GM12878 (cell line): ENCODE results near the gene SACS. TPM values are rescaled to one million over a fixed set of nuclear protein-coding genes. Genes with fewer than 3 reads are reported as not detected.
A peak's percentile ranks its signal among the peaks of the same experiment; 100 is the strongest.

Experiments
- ATAC-seq: fragments of 200-7000 bp; cut with Tn5 transposase; 3 replicates; pipeline ENCODE4 v1.9.1; 2020; ENCODE audit warnings: mild to moderate bottlenecking, moderate library complexity
- BruUV-seq: library from RNA; stranded (reverse); fragments of 400-500 nt; replicated peaks from 2 replicates; lab custom pipeline; 2021; lab: Mats Ljungman, UMichigan
- CTCF ChIA-PET: fragments of 300-600 bp; sonication (Branson Sonifier 250); formaldehyde crosslinking; extraction: SDS; loops from one replicate; lab custom pipeline; 2021; ENCODE audit warnings: inconsistent platforms; lab: Yijun Ruan, JAX
- POLR2A ChIA-PET: fragments of 350-600 bp; formaldehyde crosslinking; extraction: SDS; loops from one replicate; lab custom pipeline; 2021; ENCODE audit warnings: inconsistent platforms; lab: Charles Lee
- RAD21 ChIA-PET: fragments of 300-600 bp; sonication (Branson Sonifier 250); formaldehyde crosslinking; loops from one replicate; lab custom pipeline; 2023; ENCODE audit warnings: antibody characterized with exemption; ENCODE audit not compliant: unreplicated experiment; lab: Charles Lee
- SMC1A ChIA-PET: fragments of 300-600 bp; sonication (Branson Sonifier 250); formaldehyde crosslinking; loops from one replicate; lab custom pipeline; 2023; ENCODE audit not compliant: unreplicated experiment, uncharacterized antibody; lab: Charles Lee
- DNase-seq: peaks from one replicate; pipeline ENCODE4 v3.0.0-alpha.2; 2011; ENCODE audit warnings: low read depth, low spot score
- FAIRE-seq: peaks from 3 replicates; lab custom pipeline; 2011; peaks lifted over from hg19 to GRCh38; lab: Jason Lieb, UNC
- H2AFZ ChIP-seq: 2 replicates; pipeline ENCODE4 v1.6.0; 2011; ENCODE audit warnings: low read depth, low read length, control low read depth; ENCODE audit not compliant: control insufficient read depth
- H3K27ac ChIP-seq: 2 replicates; pipeline ENCODE4 v1.5.1; 2011; ENCODE audit warnings: control low read depth; ENCODE audit not compliant: control insufficient read depth, insufficient read depth
- H3K27me3 ChIP-seq, 2 experiments: replicated peaks in 1 of 2; 2 replicates each; pipeline versions ENCODE4 v1.6.0 to v1.6.1; 2011; ENCODE audit warnings: low read length in 1 of 2; ENCODE audit not compliant: control insufficient read depth in 2 of 2, insufficient read depth in 2 of 2
- H3K36me3 ChIP-seq, 2 experiments: 2 replicates each; pipeline ENCODE4 v1.5.1; 2011; ENCODE audit warnings: low read length in 1 of 2; ENCODE audit not compliant: control insufficient read depth in 2 of 2, insufficient read depth in 2 of 2
- H3K4me1 ChIP-seq: 2 replicates; pipeline ENCODE4 v1.6.1; 2011; ENCODE audit warnings: mild to moderate bottlenecking, low read length, moderate library complexity, mixed read lengths; ENCODE audit not compliant: control insufficient read depth, insufficient read depth
- H3K4me2 ChIP-seq: 2 replicates; pipeline ENCODE4 v1.6.0; 2011; ENCODE audit warnings: control low read depth; ENCODE audit not compliant: control insufficient read depth, insufficient read depth
- H3K4me3 ChIP-seq: fragments of 200-600 bp; sonication (generic); 2 replicates; pipeline ENCODE4 v1.5.1; 2016
- H3K79me2 ChIP-seq: 2 replicates; pipeline ENCODE4 v1.6.0; 2011; ENCODE audit warnings: low read length; ENCODE audit not compliant: control insufficient read depth, insufficient read depth
- H3K9ac ChIP-seq: 2 replicates; pipeline ENCODE4 v1.8.0; 2011; ENCODE audit warnings: low read length, control low read depth, mixed read lengths; ENCODE audit not compliant: control insufficient read depth, insufficient read depth
- H3K9me3 ChIP-seq: replicated peaks from 3 replicates; pipeline ENCODE4 v1.5.1; 2011; ENCODE audit warnings: mild to moderate bottlenecking, low read length; ENCODE audit not compliant: control insufficient read depth, insufficient read depth
- H4K20me1 ChIP-seq: 2 replicates; pipeline ENCODE4 v1.6.0; 2011; ENCODE audit not compliant: control insufficient read depth, insufficient read depth
- ATF7 ChIP-seq: fragments of 450-650 bp; IDR thresholded peaks from 2 replicates; pipeline ENCODE4 v1.6.1; 2016; ENCODE audit warnings: low read depth, mild to moderate bottlenecking
- BCLAF1 ChIP-seq: fragments of 450-650 bp; IDR thresholded peaks from 2 replicates; pipeline ENCODE4 v1.6.1; 2017; ENCODE audit warnings: antibody characterized with exemption, mild to moderate bottlenecking, moderate library complexity
- CBFB ChIP-seq: IDR thresholded peaks from 2 replicates; pipeline ENCODE4 v1.6.1; 2016; ENCODE audit warnings: antibody characterized with exemption, low read depth
- CBX3 ChIP-seq: fragments of 200-600 bp; sonication (generic); IDR thresholded peaks from 2 replicates; pipeline ENCODE4 v1.6.1; 2016; ENCODE audit warnings: low read depth, borderline replicate concordance
- EP300 ChIP-seq, 2 experiments: fragments of 150-350 bp in 1 of 2; IDR thresholded peaks; 2 replicates each; pipeline ENCODE4 v1.6.1; 2011 to 2012; ENCODE audit warnings: low read depth in 2 of 2, low read length in 2 of 2, borderline replicate concordance in 1 of 2, improper control_type of control experiment in 1 of 2, inconsistent platforms in 1 of 2; ENCODE audit not compliant: control insufficient read depth in 1 of 2
- FOXK2 ChIP-seq: fragments of 450-650 bp; IDR thresholded peaks from 2 replicates; pipeline ENCODE4 v1.6.1; 2017; ENCODE audit warnings: mild to moderate bottlenecking, moderate library complexity
- IRF3 ChIP-seq: fragments of 450-650 bp; IDR thresholded peaks from 2 replicates; pipeline ENCODE4 v1.6.1; 2014; ENCODE audit warnings: mild to moderate bottlenecking
- KLF5 ChIP-seq: fragments of 450-650 bp; IDR thresholded peaks from 2 replicates; pipeline ENCODE4 v1.6.1; 2014; ENCODE audit warnings: mild to moderate bottlenecking; ENCODE audit not compliant: partially characterized antibody
- NFXL1 ChIP-seq: fragments of 450-650 bp; IDR thresholded peaks from 2 replicates; pipeline ENCODE4 v1.6.1; 2017; ENCODE audit warnings: antibody characterized with exemption, mild to moderate bottlenecking, borderline replicate concordance
- NR2C1 ChIP-seq: fragments of 450-650 bp; IDR thresholded peaks from 2 replicates; pipeline ENCODE4 v1.6.1; 2017; ENCODE audit warnings: antibody characterized with exemption, mild to moderate bottlenecking, moderate library complexity
- POLR2A ChIP-seq: IDR thresholded peaks from 2 replicates; pipeline ENCODE4 v1.6.1; 2011; ENCODE audit warnings: low read depth, mild to moderate bottlenecking, low read length
- RCOR1 ChIP-seq: conservative IDR thresholded peaks from 2 replicates; pipeline ENCODE4 v1.6.1; 2012; ENCODE audit warnings: low read depth, low read length, improper control_type of control experiment
- SREBF1 ChIP-seq: IDR thresholded peaks from 2 replicates; pipeline ENCODE4 v1.6.1; 2012; ENCODE audit warnings: mild to moderate bottlenecking, low read length
- YBX1 ChIP-seq: fragments of 450-650 bp; IDR thresholded peaks from 2 replicates; pipeline ENCODE4 v1.6.1; 2016; ENCODE audit warnings: antibody characterized with exemption
- ZNF217 ChIP-seq: fragments of 450-650 bp; IDR thresholded peaks from 2 replicates; pipeline ENCODE4 v1.6.1; 2017; ENCODE audit warnings: antibody characterized with exemption, mild to moderate bottlenecking
- WGBS: methylation state at CpG from one replicate; pipeline ENCODE4 v1.1.6; 2016; ENCODE audit warnings: low lambda C conversion rate; ENCODE audit not compliant: insufficient replicate concordance, insufficient coverage; ENCODE audit errors: missing lambda C conversion rate; 5-methylcytosine and 5-hydroxymethylcytosine counted together
- in situ Hi-C: fragments of 300-500 bp; cut with MboI; formaldehyde crosslinking; loops from 9 replicates; pipeline ENCODE4 v1.14.3; 2018; ENCODE audit warnings: mixed read lengths
- intact Hi-C: fragments of 100-400 bp; cut with micrococcal nuclease; formaldehyde crosslinking; loops from one replicate; pipeline ENCODE4 v1.14.2; 2022; ENCODE audit not compliant: unreplicated experiment
- polyA plus RNA-seq, 11 experiments: library from polyadenylated mRNA; depleted of rRNA in 4 of 11; unstranded in 6 of 11; stranded (reverse) in 5 of 11; fragments of >200 nt; fragmentation: Nextera tagmentation in 4 of 11; fragmentation: Illumina TruSeq in 1 of 11; extraction: Ambion mirVana in 4 of 11; extraction: Trizol in 1 of 11; gene quantifications; 1 replicate in 1 of 11; 2 replicates in 10 of 11; pipeline versions ENCODE4 v1.2.1 to v1.2.3, GENCODE V29; 2011 to 2016; ENCODE audit warnings: inconsistent platforms in 2 of 11, missing spikeins in 2 of 11, low read depth in 1 of 11
- total RNA-seq, 4 experiments: library from RNA; depleted of rRNA in 3 of 4; stranded (reverse); fragments of >200 nt in 3 of 4; fragmentation: Illumina TruSeq in 1 of 4; extraction: Trizol in 1 of 4; gene quantifications; 2 replicates each; pipeline versions ENCODE4 v1.2.1 to v1.2.3, GENCODE V29; 2013 to 2021
- TF ChIP-seq, protein P1 (sequence below): fragments of 450-650 bp; IDR thresholded peaks from 2 replicates; pipeline ENCODE4 v1.6.1; 2017; ENCODE audit warnings: mild to moderate bottlenecking, low read depth, inconsistent platforms; ENCODE audit not compliant: poor library complexity, severe bottlenecking

SACS gene
- total and polyA plus RNA-seq, 10 of the 15 experiments (the other 5 are each of a cell fraction or from before 2014, with no cell fraction given): 9.9 to 74.9 (median 22.1) TPM

GRCh38 chr13:23322353-23323336 is 110.9 kb downstream of the SACS start:
- peak overlapping the region; percentile 26 for H3K27ac ChIP-seq
- peaks cover 26% of the 10 kb centered on the region for H3K4me1 ChIP-seq
- 85% methylated on average over 19 of the region's 19 CpGs for WGBS
- ChIA-PET SMC1A (interaction anchor here (0.6 to 1.6 kb wide), 9 partner anchors 10 to 567 kb away, joined by 3 to 7 read pairs (median 4); no protein-coding TSS in a partner anchor), RAD21 (interaction anchor here (1.1 to 2.5 kb wide), 8 partner anchors 23 to 528 kb away, joined by 3 to 14 read pairs (median 5); no protein-coding TSS in a partner anchor), POLR2A (interaction anchor here (1.1 to 1.3 kb wide), 2 partner anchors 19 to 52 kb away, joined by 3 to 4 read pairs; no protein-coding TSS in a partner anchor), CTCF (interaction anchor here (0.9 to 3.7 kb wide), 8 partner anchors 7 to 567 kb away, joined by 3 to 29 read pairs (median 4); no protein-coding TSS in a partner anchor)
- H2AFZ ChIP-seq: peak overlapping the region; percentile 78
- no TSS peak for BruUV-seq
- no peaks in the 10 kb centered on the region for H3K79me2 ChIP-seq
- DNase-seq: no peak
- FAIRE-seq: no peak
- no peak for ATAC-seq
- no peaks in the 10 kb centered on the region for H3K9me3 ChIP-seq
- no peaks in the 10 kb centered on the region for H4K20me1 ChIP-seq
- H3K4me3 ChIP-seq: no peak overlapping the region
- in situ Hi-C loops (loop anchor here (5.0 kb wide), 1 partner anchor 520 kb away; no protein-coding TSS in a partner anchor), intact Hi-C loops (loop anchor here (10.0 kb wide), 1 partner anchor 298 kb away; no protein-coding TSS in a partner anchor)
- no peaks in the 10 kb centered on the region for H3K27me3 ChIP-seq
- H3K36me3 ChIP-seq: no peaks in the 10 kb centered on the region
- no peak overlapping the region for H3K9ac ChIP-seq
- H3K4me2 ChIP-seq: peak overlapping the region; percentile 78
- TF ChIP-seq ATF7: peak; percentile 49
- TF ChIP-seq YBX1: no peak
- TF ChIP-seq, protein P1, sequence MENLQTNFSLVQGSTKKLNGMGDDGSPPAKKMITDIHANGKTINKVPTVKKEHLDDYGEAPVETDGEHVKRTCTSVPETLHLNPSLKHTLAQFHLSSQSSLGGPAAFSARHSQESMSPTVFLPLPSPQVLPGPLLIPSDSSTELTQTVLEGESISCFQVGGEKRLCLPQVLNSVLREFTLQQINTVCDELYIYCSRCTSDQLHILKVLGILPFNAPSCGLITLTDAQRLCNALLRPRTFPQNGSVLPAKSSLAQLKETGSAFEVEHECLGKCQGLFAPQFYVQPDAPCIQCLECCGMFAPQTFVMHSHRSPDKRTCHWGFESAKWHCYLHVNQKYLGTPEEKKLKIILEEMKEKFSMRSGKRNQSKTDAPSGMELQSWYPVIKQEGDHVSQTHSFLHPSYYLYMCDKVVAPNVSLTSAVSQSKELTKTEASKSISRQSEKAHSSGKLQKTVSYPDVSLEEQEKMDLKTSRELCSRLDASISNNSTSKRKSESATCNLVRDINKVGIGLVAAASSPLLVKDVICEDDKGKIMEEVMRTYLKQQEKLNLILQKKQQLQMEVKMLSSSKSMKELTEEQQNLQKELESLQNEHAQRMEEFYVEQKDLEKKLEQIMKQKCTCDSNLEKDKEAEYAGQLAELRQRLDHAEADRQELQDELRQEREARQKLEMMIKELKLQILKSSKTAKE: no peak
- TF ChIP-seq ZNF217: no peak
- TF ChIP-seq RCOR1: no peak
- TF ChIP-seq IRF3: no peak
- TF ChIP-seq CBX3: no peak
- TF ChIP-seq POLR2A: no peak
- TF ChIP-seq NR2C1: no peak
- no peak for TF ChIP-seq KLF5
- TF ChIP-seq SREBF1: no peak
- no peak for TF ChIP-seq EP300 (IDR thresholded peaks at IDR 0.05; ENCODE audit: borderline replicate concordance in 1 of 2, control insufficient read depth in 1 of 2, low read depth in 2 of 2, low read length in 2 of 2)
- no peak for TF ChIP-seq FOXK2
- no peak for TF ChIP-seq CBFB
- no peak for TF ChIP-seq BCLAF1
- TF ChIP-seq NFXL1: no peak
